ENCODE results near the gene STON1.

The STON1 gene

DNA sequence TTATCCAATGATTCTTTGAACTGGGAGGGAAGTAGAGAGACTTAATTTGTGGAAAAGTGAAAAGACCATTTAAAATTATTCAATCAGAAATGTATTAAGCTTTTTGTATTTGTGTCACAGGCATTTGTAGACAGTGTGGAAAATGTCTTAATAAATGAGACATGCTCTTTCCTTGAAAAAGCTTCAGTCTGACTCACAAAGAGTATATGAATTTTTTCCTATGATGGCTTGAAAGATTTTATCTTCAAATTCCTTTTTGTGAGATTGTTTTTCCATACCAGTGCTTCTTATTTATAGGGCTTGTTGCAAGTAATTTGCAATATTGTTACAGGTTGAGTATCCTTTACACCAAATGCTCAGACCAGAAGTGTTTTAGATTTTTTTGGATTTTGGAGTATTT, 39.5 kb downstream of the STON1 start:
- DNase-seq (ENCODE audit: low read depth, low spot score) = no peak
- no peak overlapping the region for H3K27ac ChIP-seq (ENCODE audit: low read length)
- H3K36me3 ChIP-seq (ENCODE audit: control insufficient read depth, insufficient read depth, low read length) = no peaks in the 10 kb centered on the region
- no peak overlapping the region for H3K4me3 ChIP-seq (ENCODE audit: low read length)
- H3K4me1 ChIP-seq (ENCODE audit: control insufficient read depth, insufficient read depth, low read length) = no peaks in the 10 kb centered on the region
- no peaks in the 10 kb centered on the region for H3K9me3 ChIP-seq (ENCODE audit: control insufficient read depth, insufficient read depth, low read length)
- no peaks in the 10 kb centered on the region for H3K27me3 ChIP-seq (ENCODE audit: control insufficient read depth, insufficient read depth, low read length)

DNA sequence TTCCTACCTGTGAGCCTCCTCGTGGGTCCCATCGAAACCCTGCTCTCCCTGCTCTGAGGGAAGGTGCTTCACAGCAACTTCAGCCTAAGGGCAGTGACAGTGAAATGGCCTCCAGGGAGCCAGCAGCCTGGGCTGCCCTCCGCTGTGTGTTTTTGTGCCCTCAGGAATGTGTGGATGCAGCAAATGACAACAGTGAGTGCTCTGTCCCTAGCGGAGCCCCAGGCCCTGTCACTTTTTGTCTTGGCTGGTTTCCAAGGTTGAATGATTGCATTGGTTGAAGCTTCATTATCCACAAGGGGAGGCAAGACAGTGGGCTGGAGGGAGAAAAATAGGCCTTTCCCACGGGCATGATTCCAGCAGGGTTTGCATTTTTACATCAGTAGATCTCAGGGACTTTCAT, 42.9 kb downstream of the STON1 start:
- WGBS (ENCODE audit: insufficient coverage, insufficient read length) = no CpG with 5 or more reads among the region's 5 CpGs
- no peak for DNase-seq (ENCODE audit: low read depth, low spot score)
- Histone ChIP-seq H3K27me3 (ENCODE audit: control insufficient read depth, insufficient read depth, low read length) (no peaks in the 10 kb centered on the region), H3K4me3 (ENCODE audit: low read length) (no peak overlapping the region), H3K36me3 (ENCODE audit: control insufficient read depth, insufficient read depth, low read length) (no peaks in the 10 kb centered on the region), H3K9me3 (ENCODE audit: control insufficient read depth, insufficient read depth, low read length) (no peaks in the 10 kb centered on the region), H3K4me1 (ENCODE audit: control insufficient read depth, insufficient read depth, low read length) (no peaks in the 10 kb centered on the region), H3K27ac (ENCODE audit: low read length) (no peak overlapping the region)

GRCh38 chr2:48574353-48575287, 44.7 kb downstream of the STON1 start:
- Histone ChIP-seq H3K27ac (ENCODE audit: low read length) (no peak overlapping the region), H3K4me3 (ENCODE audit: low read length) (no peak overlapping the region), H3K36me3 (ENCODE audit: control insufficient read depth, insufficient read depth, low read length) (no peaks in the 10 kb centered on the region), H3K9me3 (ENCODE audit: control insufficient read depth, insufficient read depth, low read length) (no peaks in the 10 kb centered on the region), H3K4me1 (ENCODE audit: control insufficient read depth, insufficient read depth, low read length) (no peaks in the 10 kb centered on the region), H3K27me3 (ENCODE audit: control insufficient read depth, insufficient read depth, low read length) (no peaks in the 10 kb centered on the region)
- DNase-seq (ENCODE audit: low read depth, low spot score) = no peak
- no CpG with 5 or more reads among the region's 9 CpGs for WGBS (ENCODE audit: insufficient coverage, insufficient read length)

GRCh38 chr2:48578313-48578712, 48.4 kb downstream of the STON1 start:
- no peak overlapping the region for H3K27ac ChIP-seq (ENCODE audit: low read length)
- H3K4me3 ChIP-seq (ENCODE audit: low read length) = no peak overlapping the region
- WGBS (ENCODE audit: insufficient coverage, insufficient read length) = 60% methylated on average over 1 of the region's 4 CpGs
- H3K9me3 ChIP-seq (ENCODE audit: control insufficient read depth, insufficient read depth, low read length) = no peaks in the 10 kb centered on the region
- no peak for DNase-seq (ENCODE audit: low read depth, low spot score)
- H3K27me3 ChIP-seq (ENCODE audit: control insufficient read depth, insufficient read depth, low read length) = no peaks in the 10 kb centered on the region
- no peaks in the 10 kb centered on the region for H3K4me1 ChIP-seq (ENCODE audit: control insufficient read depth, insufficient read depth, low read length)
- H3K36me3 ChIP-seq (ENCODE audit: control insufficient read depth, insufficient read depth, low read length) = no peaks in the 10 kb centered on the region

GRCh38 chr2:48583961-48584360, 54.0 kb downstream of the STON1 start:
- Histone ChIP-seq H3K4me1 (ENCODE audit: control insufficient read depth, insufficient read depth, low read length) (0 out of 2 replicates have a peak, but pooled peaks cover 2% of the 10 kb centered on the region), H3K36me3 (ENCODE audit: control insufficient read depth, insufficient read depth, low read length) (no peaks in the 10 kb centered on the region), H3K27ac (ENCODE audit: low read length) (no peak overlapping the region), H3K9me3 (ENCODE audit: control insufficient read depth, insufficient read depth, low read length) (no peaks in the 10 kb centered on the region), H3K27me3 (ENCODE audit: control insufficient read depth, insufficient read depth, low read length) (no peaks in the 10 kb centered on the region), H3K4me3 (ENCODE audit: low read length) (no peak overlapping the region)
- DNase-seq (ENCODE audit: low read depth, low spot score) = no peak
- WGBS (ENCODE audit: insufficient coverage, insufficient read length) = no CpG with 5 or more reads among the region's 3 CpGs

DNA sequence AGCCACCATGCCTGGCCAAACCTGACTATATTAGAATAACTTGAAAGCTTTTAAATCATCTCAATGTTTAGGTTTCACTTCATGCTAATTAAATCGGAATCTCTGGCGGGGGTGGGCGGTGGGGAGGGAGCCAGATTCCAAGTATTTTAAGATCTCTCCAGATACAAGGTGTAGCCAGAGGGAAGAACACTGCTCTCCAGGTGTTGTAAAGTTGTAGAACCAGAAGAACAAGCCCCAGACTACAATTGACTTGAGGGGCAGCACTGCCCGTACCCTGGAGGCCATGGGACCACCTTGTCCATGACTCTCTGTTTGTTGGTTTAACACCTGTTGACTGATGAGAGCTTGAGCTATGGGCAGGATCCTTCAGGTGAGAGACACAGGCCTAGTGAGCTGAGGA, 54.6 kb downstream of the STON1 start:
- Histone ChIP-seq H3K4me1 (ENCODE audit: control insufficient read depth, insufficient read depth, low read length) (0 out of 2 replicates have a peak, but pooled peaks cover 2% of the 10 kb centered on the region), H3K9me3 (ENCODE audit: control insufficient read depth, insufficient read depth, low read length) (no peaks in the 10 kb centered on the region), H3K4me3 (ENCODE audit: low read length) (no peak overlapping the region), H3K27me3 (ENCODE audit: control insufficient read depth, insufficient read depth, low read length) (no peaks in the 10 kb centered on the region), H3K36me3 (ENCODE audit: control insufficient read depth, insufficient read depth, low read length) (no peaks in the 10 kb centered on the region), H3K27ac (ENCODE audit: low read length) (no peak overlapping the region)
- DNase-seq (ENCODE audit: low read depth, low spot score) = no peak
- no CpG with 5 or more reads among the region's 4 CpGs for WGBS (ENCODE audit: insufficient coverage, insufficient read length)

- Histone ChIP-seq H3K4me3 (ENCODE audit: low read length) (no peak overlapping the region), H3K9me3 (ENCODE audit: control insufficient read depth, insufficient read depth, low read length) (no peaks in the 10 kb centered on the region), H3K27me3 (ENCODE audit: control insufficient read depth, insufficient read depth, low read length) (no peaks in the 10 kb centered on the region), H3K27ac (ENCODE audit: low read length) (no peak overlapping the region), H3K4me1 (ENCODE audit: control insufficient read depth, insufficient read depth, low read length) (0 out of 2 replicates have a peak, but pooled peaks cover 2% of the 10 kb centered on the region), H3K36me3 (ENCODE audit: control insufficient read depth, insufficient read depth, low read length) (no peaks in the 10 kb centered on the region)
- WGBS (ENCODE audit: insufficient coverage, insufficient read length) = no CpG with 5 or more reads among the region's 4 CpGs
- no peak for DNase-seq (ENCODE audit: low read depth, low spot score)
These were observed 56.5 kb downstream of the STON1 start for GRCh38 chr2:48586433-48586832.

DNA sequence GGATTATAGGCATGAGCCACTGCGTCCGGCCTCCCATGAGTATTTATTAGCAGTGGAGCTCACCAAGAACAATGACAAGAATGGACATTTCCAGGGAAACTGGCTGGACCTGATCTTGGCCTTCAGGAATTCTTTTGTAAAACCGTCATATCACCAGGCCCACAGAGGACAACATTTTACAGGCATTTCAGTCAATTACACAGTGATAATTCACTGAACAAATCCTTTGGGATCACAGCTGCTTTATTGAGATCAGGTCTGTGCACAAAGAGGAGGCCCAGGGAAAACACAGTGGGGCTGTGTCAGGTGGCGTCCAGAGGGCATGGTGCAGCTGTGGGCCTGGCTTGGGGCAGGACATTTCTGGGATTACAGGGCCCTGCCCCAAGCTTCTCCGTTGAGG, 57.6 kb downstream of the STON1 start:
- no peak overlapping the region for H3K4me3 ChIP-seq (ENCODE audit: low read length)
- 0 out of 2 replicates have a peak, but pooled peaks cover 2% of the 10 kb centered on the region for H3K4me1 ChIP-seq (ENCODE audit: control insufficient read depth, insufficient read depth, low read length)
- DNase-seq (ENCODE audit: low read depth, low spot score) = no peak
- no peaks in the 10 kb centered on the region for H3K36me3 ChIP-seq (ENCODE audit: control insufficient read depth, insufficient read depth, low read length)
- H3K27ac ChIP-seq (ENCODE audit: low read length) = no peak overlapping the region
- no CpG with 5 or more reads among the region's 5 CpGs for WGBS (ENCODE audit: insufficient coverage, insufficient read length)
- no peaks in the 10 kb centered on the region for H3K9me3 ChIP-seq (ENCODE audit: control insufficient read depth, insufficient read depth, low read length)
- H3K27me3 ChIP-seq (ENCODE audit: control insufficient read depth, insufficient read depth, low read length) = no peaks in the 10 kb centered on the region

GRCh38 chr2:48587961-48588360, 58.0 kb downstream of the STON1 start:
- no peak overlapping the region for H3K4me3 ChIP-seq (ENCODE audit: low read length)
- no peaks in the 10 kb centered on the region for H3K36me3 ChIP-seq (ENCODE audit: control insufficient read depth, insufficient read depth, low read length)
- H3K4me1 ChIP-seq (ENCODE audit: control insufficient read depth, insufficient read depth, low read length) = 0 out of 2 replicates have a peak, but pooled peaks cover 2% of the 10 kb centered on the region
- DNase-seq (ENCODE audit: low read depth, low spot score) = no peak
- H3K27me3 ChIP-seq (ENCODE audit: control insufficient read depth, insufficient read depth, low read length) = no peaks in the 10 kb centered on the region
- H3K27ac ChIP-seq (ENCODE audit: low read length) = no peak overlapping the region
- no peaks in the 10 kb centered on the region for H3K9me3 ChIP-seq (ENCODE audit: control insufficient read depth, insufficient read depth, low read length)
- WGBS (ENCODE audit: insufficient coverage, insufficient read length) = no CpG with 5 or more reads among the region's 3 CpGs

- no peak overlapping the region for H3K27ac ChIP-seq (ENCODE audit: low read length)
- no peaks in the 10 kb centered on the region for H3K27me3 ChIP-seq (ENCODE audit: control insufficient read depth, insufficient read depth, low read length)
- no peaks in the 10 kb centered on the region for H3K36me3 ChIP-seq (ENCODE audit: control insufficient read depth, insufficient read depth, low read length)
- no peaks in the 10 kb centered on the region for H3K9me3 ChIP-seq (ENCODE audit: control insufficient read depth, insufficient read depth, low read length)
- H3K4me3 ChIP-seq (ENCODE audit: low read length) = no peak overlapping the region
- no CpG with 5 or more reads among the region's 1 CpG for WGBS (ENCODE audit: insufficient coverage, insufficient read length)
- H3K4me1 ChIP-seq (ENCODE audit: control insufficient read depth, insufficient read depth, low read length) = 0 out of 2 replicates have a peak, but pooled peaks cover 2% of the 10 kb centered on the region
- no peak for DNase-seq (ENCODE audit: low read depth, low spot score)
These were observed 58.8 kb downstream of the STON1 start for GRCh38 chr2:48588745-48589144.

All from iPS DF 6.9 (cell line).